Spleen (tissue), 7 donors: Measurements from ENCODE around the gene ADARB2.

Experiments
- CTCF ChIP-seq, 11 experiments: fragments of 200-600 bp in 7 of 11; fragments of 450-650 bp in 4 of 11; sonication (generic) in 4 of 11; IDR thresholded peaks in 8 of 11; conservative IDR thresholded peaks in 3 of 11; 1 replicate in 7 of 11; 2 replicates in 4 of 11; pipeline versions ENCODE4 v1.4.0 to v1.8.0; 2016 to 2021; ENCODE audit warnings: antibody characterized with exemption in 11 of 11, inconsistent platforms in 4 of 11, mild to moderate bottlenecking in 1 of 11
- POLR2A ChIP-seq, 3 donors: fragments of 450-650 bp; IDR thresholded peaks; one replicate each; pipeline ENCODE4 v1.5.1; 2017; ENCODE audit warnings: antibody characterized with exemption in 3 of 3, mild to moderate bottlenecking in 1 of 3
- POLR2AphosphoS5 ChIP-seq, 3 donors: sonication (generic); formaldehyde crosslinking; IDR thresholded peaks; one replicate each; pipeline ENCODE4 v1.5.1; 2017; ENCODE audit warnings: antibody characterized with exemption in 3 of 3
- donor health status: DM: no; HTN: no; CAD: no; lungs with moderate emphysema.
- donor health status: DM: no; HTN: no; CAD: no.
- donor health status: DM: no; HTN: no; CAD: no.

- TF ChIP-seq CTCF (IDR thresholded peaks at IDR 0.05 in 8 of 11, conservative IDR thresholded peaks at IDR 0.05 in 3 of 11) (no peak), POLR2AphosphoS5 (IDR thresholded peaks at IDR 0.05) (no peak), POLR2A (IDR thresholded peaks at IDR 0.05) (no peak)
Measured at GRCh38 chr10:1449572-1450205, 287.6 kb downstream of the ADARB2 start.
